Adrenal gland (tissue), 5 donors: ENCODE results near the gene RYK.
A peak's percentile ranks its signal among the peaks of the same experiment; 100 is the strongest.

Experiments
- CTCF ChIP-seq, 6 experiments: fragments of 450-650 bp in 4 of 6; fragments of 200-600 bp in 2 of 6; sonication (generic) in 1 of 6; IDR thresholded peaks; 1 replicate in 5 of 6; 2 replicates in 1 of 6; pipeline versions ENCODE4 v1.5.1 to v1.8.0; 2016 to 2021; ENCODE audit warnings: antibody characterized with exemption in 6 of 6, mild to moderate bottlenecking in 2 of 6, moderate library complexity in 1 of 6
- POLR2A ChIP-seq, 2 donors: fragments of 450-650 bp; IDR thresholded peaks; one replicate each; pipeline ENCODE4 v1.6.1; 2017; ENCODE audit warnings: antibody characterized with exemption in 2 of 2, mild to moderate bottlenecking in 2 of 2, moderate library complexity in 1 of 2
- donor health status: DM: no; HTN: no; CAD: no.

- TF ChIP-seq POLR2A (IDR thresholded peaks at IDR 0.05) (no peak), CTCF (IDR thresholded peaks at IDR 0.05) (peak; percentile 74 to 84 (median 78))
These were observed 52.9 kb downstream of the RYK start for GRCh38 chr3:134197681-134198261.
